ENCODE results near the gene PRKCH. TPM values are rescaled to one million over a fixed set of nuclear protein-coding genes. Genes with fewer than 3 reads are reported as not detected.
"Not testable (repeated sequence)": the region's sequence is repeated elsewhere in the genome, so short reads cannot be mapped to it uniquely, and the experiment has no call there.

PRKCH gene
- total RNA-seq, 1 donor from 2014 or later: 19.1 TPM

DNA sequence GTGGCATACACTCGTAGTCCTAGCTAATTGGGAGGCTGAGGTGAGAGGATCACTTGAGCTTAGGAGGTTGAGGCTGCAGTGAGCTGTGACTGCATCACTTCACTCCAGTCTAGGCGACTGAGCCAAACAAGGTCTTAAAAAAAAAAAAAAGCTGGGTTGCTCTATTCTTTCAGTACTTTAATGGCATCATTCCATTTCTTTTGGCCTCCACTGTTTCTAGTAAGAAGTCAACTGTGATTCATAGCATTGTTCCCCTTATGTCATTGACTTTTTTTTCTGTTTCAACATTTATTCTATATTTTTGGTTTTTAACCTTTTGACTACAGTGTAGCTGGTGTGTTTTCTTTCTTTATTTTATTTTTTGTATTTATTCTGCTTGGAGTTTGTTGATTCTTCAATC is 16.7 kb upstream of the PRKCH start:
- H3K27ac Mint-ChIP-seq: no peak overlapping the region
- H3K36me3 Mint-ChIP-seq: peaks cover 4% of the 10 kb centered on the region
- H3K27me3 Mint-ChIP-seq: no peaks in the 10 kb centered on the region
- H3K4me3 Mint-ChIP-seq: no peak overlapping the region
- no peaks in the 10 kb centered on the region for H3K9me3 Mint-ChIP-seq
- TF ChIP-seq, protein P1, sequence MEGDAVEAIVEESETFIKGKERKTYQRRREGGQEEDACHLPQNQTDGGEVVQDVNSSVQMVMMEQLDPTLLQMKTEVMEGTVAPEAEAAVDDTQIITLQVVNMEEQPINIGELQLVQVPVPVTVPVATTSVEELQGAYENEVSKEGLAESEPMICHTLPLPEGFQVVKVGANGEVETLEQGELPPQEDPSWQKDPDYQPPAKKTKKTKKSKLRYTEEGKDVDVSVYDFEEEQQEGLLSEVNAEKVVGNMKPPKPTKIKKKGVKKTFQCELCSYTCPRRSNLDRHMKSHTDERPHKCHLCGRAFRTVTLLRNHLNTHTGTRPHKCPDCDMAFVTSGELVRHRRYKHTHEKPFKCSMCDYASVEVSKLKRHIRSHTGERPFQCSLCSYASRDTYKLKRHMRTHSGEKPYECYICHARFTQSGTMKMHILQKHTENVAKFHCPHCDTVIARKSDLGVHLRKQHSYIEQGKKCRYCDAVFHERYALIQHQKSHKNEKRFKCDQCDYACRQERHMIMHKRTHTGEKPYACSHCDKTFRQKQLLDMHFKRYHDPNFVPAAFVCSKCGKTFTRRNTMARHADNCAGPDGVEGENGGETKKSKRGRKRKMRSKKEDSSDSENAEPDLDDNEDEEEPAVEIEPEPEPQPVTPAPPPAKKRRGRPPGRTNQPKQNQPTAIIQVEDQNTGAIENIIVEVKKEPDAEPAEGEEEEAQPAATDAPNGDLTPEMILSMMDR (conservative IDR thresholded peaks at IDR 0.05): no peak
- no peak for DNase-seq (ENCODE audit: extremely low spot score, unreplicated experiment)
- no peaks in the 10 kb centered on the region for H3K4me1 Mint-ChIP-seq (ENCODE audit: unreplicated experiment)

DNA sequence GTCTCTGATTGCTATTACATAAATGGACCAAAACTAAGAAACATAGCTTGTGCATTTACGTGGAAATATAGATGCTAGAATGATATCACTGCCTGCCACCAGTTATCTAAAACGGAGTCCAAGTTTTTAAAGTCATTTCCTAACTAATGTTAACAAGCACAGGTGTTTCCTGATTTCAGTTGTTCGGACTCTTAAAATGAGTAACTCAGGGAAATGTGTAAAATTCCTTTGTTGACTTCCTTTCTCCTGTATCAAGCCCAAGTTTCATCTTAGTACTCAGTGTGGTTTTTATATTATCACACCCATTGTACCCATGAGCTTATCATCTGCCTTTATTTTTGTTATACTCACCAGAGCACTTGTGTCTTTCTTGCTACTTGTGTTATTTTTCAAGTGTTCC is 13.2 kb upstream of the PRKCH start:
- H3K4me3 Mint-ChIP-seq: no peak overlapping the region
- no peaks in the 10 kb centered on the region for H3K4me1 Mint-ChIP-seq (ENCODE audit: unreplicated experiment)
- DNase-seq (ENCODE audit: extremely low spot score, unreplicated experiment): no peak
- H3K9me3 Mint-ChIP-seq: peaks cover 4% of the 10 kb centered on the region
- no peaks in the 10 kb centered on the region for H3K27me3 Mint-ChIP-seq
- peaks cover 4% of the 10 kb centered on the region for H3K36me3 Mint-ChIP-seq
- H3K27ac Mint-ChIP-seq: no peak overlapping the region
- TF ChIP-seq, protein P1 (conservative IDR thresholded peaks at IDR 0.05): no peak

DNA sequence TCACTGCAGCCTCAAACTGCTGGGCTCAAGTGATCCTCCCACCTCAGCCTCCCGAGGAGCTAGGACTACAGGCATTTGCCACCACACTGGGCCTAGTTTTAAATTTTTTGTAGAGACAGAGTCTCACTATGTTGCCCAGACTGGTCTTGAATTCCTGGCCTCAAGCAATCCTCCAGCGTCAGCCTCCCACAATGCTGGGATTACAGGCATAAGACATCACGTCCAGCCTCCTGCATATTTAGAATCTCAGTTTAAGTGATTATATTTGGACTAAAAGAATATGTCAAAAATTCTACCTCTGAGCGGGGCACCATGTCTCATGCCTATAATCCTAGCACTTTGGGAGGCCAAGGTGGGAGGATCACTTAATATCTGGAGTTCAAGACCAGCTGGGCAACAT is 12.7 kb upstream of the PRKCH start:
- not testable (repeated sequence) for DNase-seq (ENCODE audit: extremely low spot score, unreplicated experiment); H3K27me3 Mint-ChIP-seq; H3K36me3 Mint-ChIP-seq; H3K9me3 Mint-ChIP-seq; H3K4me1 Mint-ChIP-seq (ENCODE audit: unreplicated experiment); H3K4me3 Mint-ChIP-seq; H3K27ac Mint-ChIP-seq

DNA sequence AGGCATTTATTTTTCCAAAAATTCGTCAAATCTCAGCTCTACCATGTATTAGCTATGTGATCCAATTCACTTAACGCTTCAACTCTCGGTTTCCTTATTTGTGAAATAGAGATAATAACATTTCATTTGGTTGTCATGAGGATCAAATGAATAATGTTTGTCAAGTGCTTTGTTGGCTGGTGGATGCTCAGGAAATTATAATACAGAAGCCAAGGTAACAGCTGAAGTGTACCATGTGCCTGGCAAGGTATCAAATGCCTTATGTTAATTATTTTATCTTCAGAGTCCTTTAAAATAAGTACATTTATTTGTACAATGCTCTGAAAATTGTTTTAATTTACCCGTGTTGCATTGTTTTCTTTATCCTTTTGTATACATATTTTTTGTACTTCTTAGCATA is 6.1 kb upstream of the PRKCH start:
- Mint-ChIP-seq H3K4me1 (ENCODE audit: unreplicated experiment) (no peaks in the 10 kb centered on the region), H3K27ac (no peak overlapping the region), H3K27me3 (no peaks in the 10 kb centered on the region), H3K36me3 (no peaks in the 10 kb centered on the region), H3K9me3 (peaks cover 4% of the 10 kb centered on the region), H3K4me3 (no peak overlapping the region)
- DNase-seq (ENCODE audit: extremely low spot score, unreplicated experiment): no peak
- TF ChIP-seq, protein P1 (conservative IDR thresholded peaks at IDR 0.05): no peak

DNA sequence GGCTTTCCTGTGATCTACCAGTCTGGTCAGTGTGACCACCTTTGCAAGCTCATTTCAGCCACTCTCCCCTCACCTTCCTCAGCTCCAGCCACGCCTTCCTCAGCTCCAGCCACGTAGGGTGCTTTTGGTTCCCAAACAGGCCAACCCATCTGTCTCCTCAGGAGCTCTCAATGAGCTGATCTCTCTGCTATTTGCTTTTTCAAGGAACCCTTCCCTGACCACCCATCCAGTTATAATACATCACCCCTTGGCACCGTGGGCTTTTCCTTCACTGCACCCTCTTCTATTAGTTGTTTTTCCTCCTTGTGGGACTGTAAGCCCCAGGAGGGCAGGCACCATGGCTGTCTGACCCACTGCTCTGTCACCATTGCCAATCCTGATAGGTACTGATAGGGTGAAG is 2.3 kb upstream of the PRKCH start:
- no peaks in the 10 kb centered on the region for H3K9me3 Mint-ChIP-seq
- no peak overlapping the region for H3K4me3 Mint-ChIP-seq
- no peak for DNase-seq (ENCODE audit: extremely low spot score, unreplicated experiment)
- H3K27me3 Mint-ChIP-seq: peaks cover 24% of the 10 kb centered on the region
- TF ChIP-seq, protein P1 (conservative IDR thresholded peaks at IDR 0.05): no peak
- no peaks in the 10 kb centered on the region for H3K4me1 Mint-ChIP-seq (ENCODE audit: unreplicated experiment)
- peaks cover 4% of the 10 kb centered on the region for H3K36me3 Mint-ChIP-seq
- H3K27ac Mint-ChIP-seq: no peak overlapping the region

DNA sequence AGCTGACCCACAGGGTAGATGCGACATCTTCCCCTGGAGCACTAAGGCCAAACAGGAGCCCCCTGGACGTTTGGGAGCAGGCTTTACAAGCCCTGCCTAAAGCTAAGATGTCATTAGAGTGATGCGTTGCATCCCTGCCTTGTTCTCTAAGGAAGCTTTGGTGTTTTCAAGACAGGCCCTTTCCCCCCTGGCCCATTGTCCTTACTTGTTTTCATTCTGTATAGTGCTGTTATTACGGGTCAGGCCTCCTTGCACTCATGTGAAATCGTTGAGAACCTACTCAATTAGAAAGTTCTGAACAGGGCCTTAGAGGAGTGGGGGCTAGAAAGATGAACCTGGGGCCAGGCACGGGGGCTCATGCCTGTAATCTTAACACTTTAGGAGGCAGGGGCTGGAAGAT is 1.7 kb upstream of the PRKCH start:
- peaks cover 27% of the 10 kb centered on the region for H3K27me3 Mint-ChIP-seq
- H3K4me1 Mint-ChIP-seq (ENCODE audit: unreplicated experiment): no peaks in the 10 kb centered on the region
- H3K27ac Mint-ChIP-seq: no peak overlapping the region
- no peak for DNase-seq (ENCODE audit: extremely low spot score, unreplicated experiment)
- TF ChIP-seq, protein P1 (conservative IDR thresholded peaks at IDR 0.05): no peak
- H3K36me3 Mint-ChIP-seq: peaks cover 4% of the 10 kb centered on the region
- no peaks in the 10 kb centered on the region for H3K9me3 Mint-ChIP-seq
- no peak overlapping the region for H3K4me3 Mint-ChIP-seq

DNA sequence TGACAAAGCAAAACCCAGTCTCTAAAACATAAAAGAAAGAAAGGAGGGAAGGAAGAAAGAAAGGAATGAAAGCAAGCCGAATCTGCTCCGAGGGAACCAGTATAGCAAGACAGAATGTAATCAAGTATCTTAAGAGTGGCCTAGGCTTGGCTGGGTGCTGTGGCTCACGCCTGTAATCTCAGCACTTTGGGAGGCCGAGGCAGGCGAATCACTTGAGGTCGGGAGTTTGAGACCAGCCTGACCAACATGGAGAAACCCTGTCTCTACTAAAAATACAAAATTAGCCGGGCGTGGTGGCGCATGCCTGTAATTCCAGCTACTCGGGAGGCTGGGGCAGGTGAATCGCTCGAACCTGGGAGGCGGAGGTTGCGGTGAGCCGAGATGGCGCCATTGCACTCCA is 1.2 kb upstream of the PRKCH start:
- not testable (repeated sequence) for H3K36me3 Mint-ChIP-seq; H3K4me1 Mint-ChIP-seq (ENCODE audit: unreplicated experiment); H3K27ac Mint-ChIP-seq; H3K9me3 Mint-ChIP-seq; DNase-seq (ENCODE audit: extremely low spot score, unreplicated experiment); H3K4me3 Mint-ChIP-seq
- H3K27me3 Mint-ChIP-seq: peaks cover 27% of the 10 kb centered on the region

Measured in type B pancreatic cell (in vitro differentiated cells).